ENCODE results near the gene DPH1. TPM values are rescaled to one million over a fixed set of nuclear protein-coding genes. Genes with fewer than 3 reads are reported as not detected.

DPH1 gene
- total RNA-seq, 2 experiments from 2014 or later, result 31.3 to 37.8 TPM

DNA sequence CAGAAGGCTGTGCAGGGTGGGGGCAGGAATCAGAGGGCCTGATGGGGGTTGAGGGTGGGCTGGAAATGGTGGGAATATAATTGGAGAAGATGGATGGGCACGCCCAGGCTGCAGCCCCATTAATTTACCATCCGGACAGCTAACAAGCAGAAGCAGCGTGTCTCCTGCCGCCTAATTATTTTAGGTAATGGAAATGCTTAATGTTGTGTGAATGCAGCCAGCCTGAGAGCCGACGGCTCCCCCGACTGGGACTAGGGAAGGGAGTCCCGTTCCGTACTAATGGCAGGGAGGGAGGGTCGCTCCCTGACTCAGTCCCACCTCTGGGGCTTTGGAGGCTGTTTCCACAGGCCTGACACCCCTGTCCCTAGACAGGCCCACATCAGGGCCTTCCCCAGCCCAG lies 7.2 kb downstream of the DPH1 start:
- H3K27me3 Mint-ChIP-seq, result no peaks in the 10 kb centered on the region
- ChIA-PET POLR2A (interaction anchor here (0.7 kb wide), 1 partner anchor 28 kb away, joined by 3 read pairs; no protein-coding TSS in a partner anchor), CTCF (interaction anchor here (1.0 kb wide), 1 partner anchor 17 kb away, joined by 3 read pairs; the partner anchor contains the start of gene HIC1)
- no peak for DNase-seq
- H3K4me3 Mint-ChIP-seq, result no peak overlapping the region
- H3K9me3 Mint-ChIP-seq, result no peaks in the 10 kb centered on the region
- H3K27ac Mint-ChIP-seq, result no peak overlapping the region
- peaks cover 11% of the 10 kb centered on the region for H3K4me1 Mint-ChIP-seq
- peaks cover 6% of the 10 kb centered on the region for H3K36me3 Mint-ChIP-seq (ENCODE audit: low read depth)

- CTCF ChIA-PET, result interaction anchor here (0.8 to 3.3 kb wide), 4 partner anchors 11 to 205 kb away, joined by 3 to 17 read pairs (median 3); partner anchors contain the start of gene HIC1
These were observed 10.4 kb downstream of the DPH1 start for GRCh38 chr17:2040219-2040827.

GRCh38 chr17:2040942-2041560 lies 11.1 kb downstream of the DPH1 start:
- no peaks in the 10 kb centered on the region for H3K27me3 Mint-ChIP-seq
- peak overlapping the region; percentile 56 for H3K4me3 Mint-ChIP-seq
- H3K9me3 Mint-ChIP-seq, result no peaks in the 10 kb centered on the region
- ChIA-PET CTCF (interaction anchor here (0.8 to 3.3 kb wide), 6 partner anchors 10 to 204 kb away, joined by 3 to 17 read pairs (median 4); partner anchors contain the start of gene HIC1), POLR2A (no interaction called here)
- peaks cover 26% of the 10 kb centered on the region for H3K4me1 Mint-ChIP-seq
- peaks cover 24% of the 10 kb centered on the region for H3K36me3 Mint-ChIP-seq (ENCODE audit: low read depth)
- no peak for DNase-seq
- H3K27ac Mint-ChIP-seq, result peak overlapping the region; percentile 36

More at GRCh38 chr17:2040219-2040827, 10.4 kb downstream of the DPH1 start:
- H3K4me1 Mint-ChIP-seq, result peaks cover 26% of the 10 kb centered on the region
- no peak overlapping the region for H3K4me3 Mint-ChIP-seq
- POLR2A ChIA-PET, result no interaction called here
- no peak overlapping the region for H3K27ac Mint-ChIP-seq
- peaks cover 24% of the 10 kb centered on the region for H3K36me3 Mint-ChIP-seq (ENCODE audit: low read depth)
- H3K27me3 Mint-ChIP-seq, result no peaks in the 10 kb centered on the region
- DNase-seq, result no peak
- H3K9me3 Mint-ChIP-seq, result no peaks in the 10 kb centered on the region

- Mint-ChIP-seq H3K27ac (peak within 1 kb of the TSS; percentile 94), H3K27me3 (no peaks in the 10 kb centered on the region), H3K4me1 (peaks cover 26% of the 10 kb centered on the region), H3K4me3 (peak within 1 kb of the TSS; percentile 93), H3K36me3 (ENCODE audit: low read depth) (peaks cover 22% of the 10 kb centered on the region), H3K9me3 (no peaks in the 10 kb centered on the region)
- ChIA-PET CTCF (interaction anchor here (1.2 to 2.2 kb wide), 4 partner anchors 10 to 149 kb away, joined by 3 to 7 read pairs (median 4); no protein-coding TSS in a partner anchor), POLR2A (no interaction called here)
- peak; percentile 98 for DNase-seq
These were observed 11.8 kb downstream of the DPH1 start, which contains the start of gene OVCA2 for GRCh38 chr17:2041561-2042389. Gene OVCA2 (plus strand): TSS chr17:2042022. CDS start chr17:2042048, 26 bp downstream.

GRCh38 chr17:2042390-2042847 lies 12.5 kb downstream of the DPH1 start:
- CTCF ChIA-PET, result interaction anchor here (2.0 to 2.2 kb wide), 2 partner anchors 11 to 16 kb away, joined by 6 to 7 read pairs; no protein-coding TSS in a partner anchor
- peaks cover 26% of the 10 kb centered on the region for H3K4me1 Mint-ChIP-seq
- H3K27me3 Mint-ChIP-seq, result no peaks in the 10 kb centered on the region
- H3K9me3 Mint-ChIP-seq, result no peaks in the 10 kb centered on the region
- POLR2A ChIA-PET, result no interaction called here
- peaks cover 22% of the 10 kb centered on the region for H3K36me3 Mint-ChIP-seq (ENCODE audit: low read depth)
- H3K4me3 Mint-ChIP-seq, result peak overlapping the region; percentile 93
- DNase-seq, result no peak
- peak overlapping the region; percentile 94 for H3K27ac Mint-ChIP-seq

- no peak for DNase-seq
- POLR2A ChIA-PET, result no interaction called here
- H3K4me3 Mint-ChIP-seq, result peak overlapping the region; percentile 93
- H3K36me3 Mint-ChIP-seq (ENCODE audit: low read depth), result peaks cover 22% of the 10 kb centered on the region
- CTCF ChIA-PET, result interaction anchor here (2.0 to 2.2 kb wide), 2 partner anchors 12 to 15 kb away, joined by 6 to 7 read pairs; no protein-coding TSS in a partner anchor
- H3K27ac Mint-ChIP-seq, result peak overlapping the region; percentile 94
- H3K9me3 Mint-ChIP-seq, result no peaks in the 10 kb centered on the region
- H3K4me1 Mint-ChIP-seq, result peaks cover 26% of the 10 kb centered on the region
- no peaks in the 10 kb centered on the region for H3K27me3 Mint-ChIP-seq
These were observed 13.0 kb downstream of the DPH1 start for GRCh38 chr17:2042933-2043332.

- DNase-seq, result no peak
- H3K27me3 Mint-ChIP-seq, result peaks cover 3% of the 10 kb centered on the region
- CTCF ChIA-PET, result interaction anchor here (0.7 to 1.2 kb wide), 4 partner anchors 11 to 375 kb away, joined by 3 to 7 read pairs (median 4); partner anchors contain the start of gene HIC1
- H3K27ac Mint-ChIP-seq, result peak overlapping the region; percentile 74
- no peaks in the 10 kb centered on the region for H3K9me3 Mint-ChIP-seq
- H3K36me3 Mint-ChIP-seq (ENCODE audit: low read depth), result peaks cover 22% of the 10 kb centered on the region
- peaks cover 30% of the 10 kb centered on the region for H3K4me1 Mint-ChIP-seq
- peak overlapping the region; percentile 93 for H3K4me3 Mint-ChIP-seq
- POLR2A ChIA-PET, result no interaction called here
These were observed 13.8 kb downstream of the DPH1 start for GRCh38 chr17:2043785-2044184.

GRCh38 chr17:2044263-2044894 lies 14.4 kb downstream of the DPH1 start:
- Mint-ChIP-seq H3K4me1 (peaks cover 34% of the 10 kb centered on the region), H3K36me3 (ENCODE audit: low read depth) (peaks cover 22% of the 10 kb centered on the region), H3K27me3 (peaks cover 3% of the 10 kb centered on the region), H3K4me3 (no peak overlapping the region), H3K27ac (no peak overlapping the region), H3K9me3 (no peaks in the 10 kb centered on the region)
- no peak for DNase-seq
- POLR2A ChIA-PET, result no interaction called here
- CTCF ChIA-PET, result interaction anchor here (0.6 to 1.2 kb wide), 4 partner anchors 10 to 19 kb away, joined by 3 to 5 read pairs (median 3); partner anchors contain the start of genes HIC1 and RTN4RL1

- ChIA-PET CTCF (interaction anchor here (1.0 to 1.5 kb wide), 2 partner anchors 9 to 12 kb away, joined by 3 to 4 read pairs; no protein-coding TSS in a partner anchor), POLR2A (no interaction called here)
- H3K4me1 Mint-ChIP-seq, result peaks cover 27% of the 10 kb centered on the region
- no peak overlapping the region for H3K27ac Mint-ChIP-seq
- no peaks in the 10 kb centered on the region for H3K9me3 Mint-ChIP-seq
- DNase-seq, result no peak
- H3K4me3 Mint-ChIP-seq, result no peak overlapping the region
- H3K27me3 Mint-ChIP-seq, result peaks cover 13% of the 10 kb centered on the region
- H3K36me3 Mint-ChIP-seq (ENCODE audit: low read depth), result peaks cover 16% of the 10 kb centered on the region
These were observed 17.6 kb downstream of the DPH1 start for GRCh38 chr17:2047590-2047989.

DNA sequence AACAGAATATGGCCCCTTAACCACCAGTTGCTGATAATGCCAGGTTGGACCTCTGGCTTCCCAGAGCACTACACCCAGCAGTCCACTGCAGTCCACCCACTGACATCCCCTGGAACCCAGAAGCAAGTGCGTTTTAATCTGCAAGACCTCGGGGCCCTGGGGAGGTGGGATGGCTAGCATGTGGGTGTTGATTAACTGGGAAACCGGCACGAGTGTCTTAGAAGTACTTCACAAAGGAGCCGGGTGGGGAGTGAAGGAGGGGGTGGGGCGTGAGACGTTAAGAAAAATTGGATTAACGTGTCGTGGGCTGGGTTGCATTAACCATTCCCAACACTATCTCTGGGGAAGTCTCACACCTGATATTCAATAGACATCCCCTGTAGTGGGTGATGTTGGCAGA lies 18.9 kb downstream of the DPH1 start:
- H3K4me1 Mint-ChIP-seq, result peaks cover 25% of the 10 kb centered on the region
- peaks cover 17% of the 10 kb centered on the region for H3K27me3 Mint-ChIP-seq
- no peak for DNase-seq
- POLR2A ChIA-PET, result no interaction called here
- H3K9me3 Mint-ChIP-seq, result no peaks in the 10 kb centered on the region
- peaks cover 5% of the 10 kb centered on the region for H3K36me3 Mint-ChIP-seq (ENCODE audit: low read depth)
- no peak overlapping the region for H3K27ac Mint-ChIP-seq
- CTCF ChIA-PET, result interaction anchor here (0.6 to 1.5 kb wide), 5 partner anchors 10 to 234 kb away, joined by 3 to 4 read pairs (median 3); no protein-coding TSS in a partner anchor
- H3K4me3 Mint-ChIP-seq, result peak overlapping the region; percentile 69

GRCh38 chr17:2049333-2050299 lies 19.7 kb downstream of the DPH1 start:
- ChIA-PET CTCF (interaction anchor here (0.6 to 2.7 kb wide), 4 partner anchors 9 to 234 kb away, joined by 3 to 17 read pairs (median 3); no protein-coding TSS in a partner anchor), POLR2A (interaction anchor here (0.6 kb wide), 1 partner anchor 101 kb away, joined by 3 read pairs; no protein-coding TSS in a partner anchor)
- DNase-seq, result peak; percentile 88
- Mint-ChIP-seq H3K27ac (peak overlapping the region; percentile 46), H3K4me3 (peak overlapping the region; percentile 69), H3K4me1 (peaks cover 27% of the 10 kb centered on the region), H3K27me3 (peaks cover 17% of the 10 kb centered on the region), H3K36me3 (ENCODE audit: low read depth) (peaks cover 3% of the 10 kb centered on the region), H3K9me3 (no peaks in the 10 kb centered on the region)
